Naive thymus-derived CD4-positive, alpha-beta T cell (primary cell): ENCODE results near the gene TRAF3. TPM values are rescaled to one million over a fixed set of nuclear protein-coding genes. Genes with fewer than 3 reads are reported as not detected.

Source experiments
- ATAC-seq: fragments of 150-1000 bp; cut with Tn5 transposase; 2 replicates; pipeline ENCODE4 v1.10.0; 2021; ENCODE audit warnings: mild to moderate bottlenecking, moderate library complexity
- CTCF ChIA-PET: fragments of 350-600 bp; sonication (Branson Sonifier 250); formaldehyde crosslinking; loops from one replicate; lab custom pipeline; 2021; ENCODE audit warnings: antibody characterized with exemption; lab: Charles Lee
- POLR2A ChIA-PET: fragments of 350-600 bp; sonication (Branson Sonifier 250); formaldehyde crosslinking; loops from one replicate; lab custom pipeline; 2021; ENCODE audit warnings: antibody characterized with exemption, inconsistent platforms; lab: Charles Lee
- DNase-seq, 9 donors: peaks; one replicate each; pipeline versions ENCODE4 v3.0.0 to v3.0.0-alpha.2; 2020 to 2022; ENCODE audit warnings: mixed read lengths in 1 of 9
- H3K27ac ChIP-seq: one replicate; pipeline ENCODE4 v1.7.0; 2013; ENCODE audit warnings: mild to moderate bottlenecking, low read depth, low read length, moderate library complexity
- H3K27me3 ChIP-seq, 2 donors: one replicate each; pipeline ENCODE4 v1.7.0; 2013; ENCODE audit warnings: low read length in 2 of 2, mild to moderate bottlenecking in 2 of 2, moderate library complexity in 2 of 2; ENCODE audit not compliant: control insufficient read depth in 2 of 2, insufficient read depth in 2 of 2
- H3K36me3 ChIP-seq, 3 experiments: 1 replicate in 2 of 3; 2 replicates in 1 of 3; pipeline ENCODE4 v1.7.0; 2013; ENCODE audit warnings: low read length in 3 of 3, mild to moderate bottlenecking in 3 of 3, moderate library complexity in 1 of 3; ENCODE audit not compliant: insufficient read depth in 3 of 3, control insufficient read depth in 2 of 3
- H3K4me1 ChIP-seq, 2 donors: one replicate each; pipeline ENCODE4 v1.7.0; 2013; ENCODE audit warnings: low read length in 2 of 2, mild to moderate bottlenecking in 2 of 2, moderate library complexity in 1 of 2; ENCODE audit not compliant: control insufficient read depth in 2 of 2, insufficient read depth in 2 of 2
- H3K4me3 ChIP-seq: 2 replicates; pipeline ENCODE4 v1.7.0; 2013; ENCODE audit warnings: mild to moderate bottlenecking, low read length
- H3K9me3 ChIP-seq, 3 experiments: 1 replicate in 2 of 3; 2 replicates in 1 of 3; pipeline ENCODE4 v1.7.0; 2013; ENCODE audit warnings: low read length in 3 of 3; ENCODE audit not compliant: control insufficient read depth in 2 of 3
- H3K27ac Mint-ChIP-seq, 9 donors: one replicate each; pipeline ENCODE4 v1.8.0; 2020 to 2022; ENCODE audit warnings: mixed read lengths in 9 of 9, mild to moderate bottlenecking in 8 of 9, moderate library complexity in 5 of 9, inconsistent platforms in 2 of 9
- H3K27me3 Mint-ChIP-seq, 5 donors: one replicate each; pipeline ENCODE4 v1.8.0; 2021 to 2022; ENCODE audit warnings: mixed read lengths in 5 of 5, mild to moderate bottlenecking in 1 of 5
- H3K36me3 Mint-ChIP-seq, 5 donors: one replicate each; pipeline ENCODE4 v1.8.0; 2020 to 2022; ENCODE audit warnings: mixed read lengths in 5 of 5, mild to moderate bottlenecking in 3 of 5, inconsistent platforms in 1 of 5
- H3K4me1 Mint-ChIP-seq, 7 donors: one replicate each; pipeline ENCODE4 v1.8.0; 2020 to 2022; ENCODE audit warnings: mixed read lengths in 7 of 7, mild to moderate bottlenecking in 3 of 7, inconsistent platforms in 1 of 7
- H3K4me3 Mint-ChIP-seq, 10 donors: one replicate each; pipeline ENCODE4 v1.8.0; 2020 to 2022; ENCODE audit warnings: mild to moderate bottlenecking in 10 of 10, mixed read lengths in 10 of 10, moderate library complexity in 6 of 10, inconsistent platforms in 2 of 10
- H3K9me3 Mint-ChIP-seq, 11 donors: one replicate each; pipeline ENCODE4 v1.8.0; 2020 to 2022; ENCODE audit warnings: mixed read lengths in 11 of 11, mild to moderate bottlenecking in 4 of 11, inconsistent platforms in 1 of 11, moderate library complexity in 1 of 11
- intact Hi-C, 2 donors: fragments of 100-400 bp; cut with micrococcal nuclease; formaldehyde crosslinking; loops; one replicate each; pipeline ENCODE4 v1.15.1; 2023
- polyA plus RNA-seq, 2 donors: library from polyadenylated mRNA; unstranded; fragments of 300-500 nt; fragmentation: Illumina TruSeq; gene quantifications; one replicate each; pipeline ENCODE4 v1.2.3, GENCODE V29; 2021
- total RNA-seq, 6 experiments: library from RNA in 5 of 6; stranded (reverse) in 5 of 6; gene quantifications; 1 replicate in 5 of 6; 2 replicates in 1 of 6; pipeline ENCODE4 v1.2.3 and lab custom pipeline; 2021 to 2026

TRAF3 gene
- total and polyA plus RNA-seq, 7 experiments from 2014 or later = 16.1 to 74.4 (median 30.4) TPM

DNA sequence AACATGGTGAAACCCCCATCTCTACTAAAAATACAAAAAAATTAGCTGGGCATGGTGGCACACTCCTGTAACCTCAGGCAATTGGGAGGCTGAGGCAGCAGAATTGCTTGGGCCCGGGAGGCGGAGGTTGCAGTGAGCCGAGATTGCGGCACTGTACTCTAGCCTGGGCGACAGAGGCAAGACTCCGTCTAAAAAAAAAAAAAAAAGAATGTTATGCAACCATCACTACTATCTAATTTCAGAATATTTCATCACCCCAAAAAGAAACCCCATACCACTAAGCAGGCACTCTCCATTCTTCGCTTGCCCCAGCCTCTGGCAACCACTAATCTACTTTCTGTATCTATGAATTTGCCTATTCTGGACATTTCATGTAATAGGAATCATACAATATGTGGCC lies 76.4 kb downstream of the TRAF3 start:
- no peaks in the 10 kb centered on the region for H3K4me1 ChIP-seq
- H3K9me3 ChIP-seq = no peaks in the 10 kb centered on the region
- H3K27ac Mint-ChIP-seq = no peak overlapping the region
- peaks cover 0 to 15% (median 0%) of the 10 kb centered on the region in 3 experiments for H3K36me3 ChIP-seq
- H3K4me3 Mint-ChIP-seq = no peak overlapping the region
- H3K9me3 Mint-ChIP-seq = peaks cover 0 to 11% (median 0%) of the 10 kb centered on the region in 11 donors
- no peaks in the 10 kb centered on the region for H3K27me3 Mint-ChIP-seq
- H3K36me3 Mint-ChIP-seq = peaks cover 0 to 44% (median 38%) of the 10 kb centered on the region in 5 donors
- no peak overlapping the region for H3K27ac ChIP-seq
- H3K4me3 ChIP-seq = no peak overlapping the region
- ChIA-PET POLR2A (no interaction called here), CTCF (interaction anchor here (0.7 to 1.2 kb wide), 2 partner anchors 132 to 157 kb away, joined by 3 read pairs; no protein-coding TSS in a partner anchor)
- intact Hi-C loops = loop anchor here in 1 of 2 donors (5.0 kb wide), 1 partner anchor 46 kb away; no protein-coding TSS in a partner anchor
- H3K4me1 Mint-ChIP-seq = peaks cover 11 to 30% (median 20%) of the 10 kb centered on the region in 7 donors
- DNase-seq (no peak), ATAC-seq (no peak)
- no peaks in the 10 kb centered on the region for H3K27me3 ChIP-seq

DNA sequence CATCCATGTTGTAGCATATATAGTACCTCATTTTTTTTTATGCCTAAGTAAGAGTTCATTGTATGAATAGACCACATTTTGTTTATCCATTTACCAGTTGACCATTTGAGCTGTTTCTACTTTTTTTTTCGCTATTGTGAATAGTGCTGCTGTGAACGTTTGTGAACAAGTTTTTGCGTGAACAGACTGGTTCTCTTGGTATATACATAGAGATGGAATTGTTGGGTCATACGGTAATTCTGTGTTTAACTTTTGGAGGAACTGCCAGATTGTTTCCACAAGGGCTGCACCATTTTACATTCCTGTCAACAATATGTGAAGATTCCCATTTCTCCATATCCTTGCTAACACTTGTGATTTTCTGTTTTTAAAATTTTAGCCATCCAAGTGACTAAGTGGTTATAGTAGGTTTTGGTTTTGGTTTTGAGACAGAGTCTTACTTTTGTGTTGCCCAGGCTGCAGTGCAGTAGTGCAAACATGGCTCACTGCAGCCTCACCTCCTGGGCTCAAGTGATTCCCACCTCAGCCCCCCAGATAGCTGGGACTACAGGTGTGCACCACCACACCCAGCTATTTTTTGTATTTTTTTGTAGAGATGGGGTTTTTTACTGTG lies 76.9 kb downstream of the TRAF3 start:
- Mint-ChIP-seq H3K27ac (no peak overlapping the region), H3K4me3 (no peak overlapping the region), H3K9me3 (peaks cover 0 to 15% (median 0%) of the 10 kb centered on the region in 11 donors), H3K27me3 (no peaks in the 10 kb centered on the region), H3K4me1 (peaks cover 5 to 24% (median 19%) of the 10 kb centered on the region in 7 donors), H3K36me3 (peaks cover 0 to 49% (median 44%) of the 10 kb centered on the region in 5 donors)
- no peaks in the 10 kb centered on the region for H3K4me1 ChIP-seq
- no peak overlapping the region for H3K4me3 ChIP-seq
- CTCF ChIA-PET = no interaction called here
- no peak overlapping the region for H3K27ac ChIP-seq
- H3K36me3 ChIP-seq = peaks cover 0 to 13% (median 0%) of the 10 kb centered on the region in 3 experiments
- POLR2A ChIA-PET = no interaction called here
- H3K9me3 ChIP-seq = no peaks in the 10 kb centered on the region
- ATAC-seq (no peak), DNase-seq (no peak)
- intact Hi-C loops = loop anchor here in 1 of 2 donors (5.0 kb wide), 1 partner anchor 47 kb away; no protein-coding TSS in a partner anchor
- no peaks in the 10 kb centered on the region for H3K27me3 ChIP-seq

DNA sequence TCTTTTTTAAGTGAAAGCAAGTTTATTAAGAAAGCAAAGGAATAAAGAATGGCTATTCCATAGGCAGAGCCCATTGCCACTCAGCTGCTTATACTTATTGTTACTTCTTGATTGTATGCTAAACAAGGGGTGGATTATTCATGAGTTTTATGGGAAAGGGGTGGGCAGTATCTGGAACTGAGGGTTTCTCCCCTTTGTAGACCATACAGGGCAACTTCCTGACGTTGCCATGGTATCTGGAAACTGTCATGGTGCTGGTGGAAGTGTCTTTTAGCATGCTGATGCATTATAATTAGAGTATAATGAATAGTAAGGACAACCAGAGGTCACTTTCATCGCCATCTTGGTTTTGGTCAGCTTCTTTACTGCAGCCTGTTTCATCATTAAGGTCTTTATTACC lies 78.9 kb downstream of the TRAF3 start:
- POLR2A ChIA-PET = no interaction called here
- peaks cover 5 to 20% (median 13%) of the 10 kb centered on the region in 7 donors for H3K4me1 Mint-ChIP-seq
- Histone ChIP-seq H3K27me3 (no peaks in the 10 kb centered on the region), H3K27ac (no peak overlapping the region), H3K36me3 (peaks cover 0 to 5% (median 0%) of the 10 kb centered on the region in 3 experiments), H3K4me3 (no peak overlapping the region), H3K4me1 (no peaks in the 10 kb centered on the region), H3K9me3 (peaks cover 0 to 2% (median 0%) of the 10 kb centered on the region in 3 experiments)
- intact Hi-C loops = no loop called here
- peaks cover 0 to 34% (median 9%) of the 10 kb centered on the region in 11 donors for H3K9me3 Mint-ChIP-seq
- H3K27me3 Mint-ChIP-seq = no peaks in the 10 kb centered on the region
- H3K4me3 Mint-ChIP-seq = no peak overlapping the region
- DNase-seq = no peak
- H3K36me3 Mint-ChIP-seq = peaks cover 4 to 60% (median 56%) of the 10 kb centered on the region in 5 donors
- no peak for ATAC-seq
- CTCF ChIA-PET = interaction anchor here (0.6 kb wide), 1 partner anchor 262 kb away, joined by 4 read pairs; no protein-coding TSS in a partner anchor
- peak overlapping the region in 1 of 9 donors; percentile 4 for H3K27ac Mint-ChIP-seq

DNA sequence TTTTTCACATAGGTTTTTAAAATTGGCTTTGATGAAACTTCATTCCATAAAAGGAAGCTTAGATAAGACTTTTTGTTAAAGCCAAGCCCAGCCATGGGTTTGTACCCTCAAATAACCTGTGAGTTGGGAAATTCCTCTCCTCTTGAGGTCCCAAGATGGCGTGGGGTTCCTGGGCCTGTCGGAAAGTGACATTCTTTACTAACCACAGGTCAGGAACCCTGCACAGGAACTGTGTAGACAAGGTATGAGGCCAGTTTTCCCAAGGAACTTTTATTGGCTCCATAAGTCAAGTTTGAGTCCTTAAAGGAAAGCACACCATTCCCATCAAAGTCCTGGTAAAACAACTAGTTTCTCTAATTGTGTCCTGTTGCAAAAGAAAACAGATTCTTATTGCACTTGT lies 80.2 kb downstream of the TRAF3 start:
- H3K36me3 Mint-ChIP-seq = peaks cover 4 to 68% (median 64%) of the 10 kb centered on the region in 5 donors
- Histone ChIP-seq H3K27ac (no peak overlapping the region), H3K27me3 (no peaks in the 10 kb centered on the region), H3K4me1 (no peaks in the 10 kb centered on the region), H3K9me3 (peaks cover 0 to 5% (median 0%) of the 10 kb centered on the region in 3 experiments), H3K36me3 (peaks cover 0 to 5% (median 0%) of the 10 kb centered on the region in 3 experiments), H3K4me3 (no peak overlapping the region)
- POLR2A ChIA-PET = interaction anchor here (0.6 kb wide), 1 partner anchor 44 kb away, joined by 3 read pairs; no protein-coding TSS in a partner anchor
- no peak for ATAC-seq
- CTCF ChIA-PET = no interaction called here
- peaks cover 0 to 46% (median 11%) of the 10 kb centered on the region in 11 donors for H3K9me3 Mint-ChIP-seq
- DNase-seq = no peak
- peaks cover 5 to 26% (median 11%) of the 10 kb centered on the region in 7 donors for H3K4me1 Mint-ChIP-seq
- intact Hi-C loops = no loop called here
- no peaks in the 10 kb centered on the region for H3K27me3 Mint-ChIP-seq
- no peak overlapping the region for H3K4me3 Mint-ChIP-seq
- no peak overlapping the region for H3K27ac Mint-ChIP-seq

DNA sequence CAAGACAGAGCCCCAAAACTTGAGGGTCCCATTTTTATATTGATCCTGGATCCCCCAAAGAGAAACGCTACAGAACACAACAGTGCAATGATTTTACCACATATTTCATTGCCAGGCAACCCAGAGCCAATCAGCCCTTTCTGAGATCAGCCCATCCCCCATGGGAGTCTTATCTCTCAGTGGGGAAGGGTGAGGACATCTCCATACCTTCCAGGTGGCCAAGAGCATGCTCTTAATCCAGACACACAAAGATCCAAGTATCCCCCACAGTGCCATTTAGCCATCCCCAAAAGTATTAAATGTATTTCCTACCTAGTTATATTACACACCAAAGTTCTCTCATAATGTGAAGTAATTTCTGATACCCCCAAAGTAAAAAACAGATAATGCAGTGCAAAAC lies 82.7 kb downstream of the TRAF3 start:
- no peaks in the 10 kb centered on the region for H3K27me3 Mint-ChIP-seq
- H3K4me3 Mint-ChIP-seq = no peak overlapping the region
- peaks cover 8 to 78% (median 69%) of the 10 kb centered on the region in 5 donors for H3K36me3 Mint-ChIP-seq

DNA sequence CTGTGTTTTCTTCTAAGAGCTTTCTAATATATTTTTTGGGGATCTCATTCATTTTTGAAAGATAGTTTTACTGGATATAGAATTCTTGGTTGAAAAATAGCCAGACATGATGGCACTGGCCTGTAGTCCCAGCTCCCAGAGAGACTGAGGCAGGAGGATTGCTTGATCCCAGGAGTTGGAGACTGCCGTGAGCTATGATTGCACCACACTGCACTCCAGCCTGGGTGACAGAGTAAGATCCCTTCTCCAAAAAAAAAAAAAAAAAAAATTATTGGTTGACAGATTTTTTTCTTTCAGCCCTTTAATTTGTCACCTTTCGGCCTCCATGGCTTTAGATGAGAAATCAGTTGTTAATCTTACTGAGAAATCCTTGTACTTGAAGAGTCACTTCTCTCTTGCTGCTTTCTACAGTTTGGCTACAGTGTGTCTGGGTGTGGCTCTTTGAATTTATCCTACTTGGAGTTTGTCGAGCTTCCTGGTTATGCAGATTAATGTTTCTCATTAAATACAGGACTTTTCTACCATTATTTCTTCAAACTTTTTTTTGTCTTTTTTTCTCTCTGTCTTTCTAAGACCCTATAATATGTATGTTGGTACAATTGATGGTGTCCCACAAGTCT lies 85.0 kb downstream of the TRAF3 start:
- H3K27ac ChIP-seq = no peak overlapping the region
- Mint-ChIP-seq H3K27me3 (no peaks in the 10 kb centered on the region), H3K9me3 (peaks cover 0 to 51% (median 16%) of the 10 kb centered on the region in 11 donors), H3K36me3 (peaks cover 8 to 76% (median 60%) of the 10 kb centered on the region in 5 donors), H3K4me1 (peaks cover 0 to 19% (median 2%) of the 10 kb centered on the region in 7 donors), H3K27ac (peak overlapping the region in 1 of 9 donors; percentile 59), H3K4me3 (no peak overlapping the region)
- H3K36me3 ChIP-seq = peaks cover 0 to 5% (median 0%) of the 10 kb centered on the region in 3 experiments
- no peak for ATAC-seq
- POLR2A ChIA-PET = no interaction called here
- DNase-seq = no peak
- H3K9me3 ChIP-seq = peaks cover 0 to 5% (median 0%) of the 10 kb centered on the region in 3 experiments
- intact Hi-C loops = no loop called here
- H3K27me3 ChIP-seq = no peaks in the 10 kb centered on the region
- no peaks in the 10 kb centered on the region for H3K4me1 ChIP-seq
- H3K4me3 ChIP-seq = no peak overlapping the region
- CTCF ChIA-PET = no interaction called here

More for the DNA sequence above, 82.7 kb downstream of the TRAF3 start:
- Mint-ChIP-seq H3K9me3 (peaks cover 0 to 60% (median 16%) of the 10 kb centered on the region in 11 donors), H3K27ac (no peak overlapping the region), H3K4me1 (peaks cover 2 to 19% (median 3%) of the 10 kb centered on the region in 7 donors)
- CTCF ChIA-PET = no interaction called here
- no peak overlapping the region for H3K4me3 ChIP-seq
- H3K27me3 ChIP-seq = no peaks in the 10 kb centered on the region
- peaks cover 0 to 5% (median 0%) of the 10 kb centered on the region in 3 experiments for H3K9me3 ChIP-seq
- H3K36me3 ChIP-seq = peaks cover 0 to 5% (median 0%) of the 10 kb centered on the region in 3 experiments
- POLR2A ChIA-PET = no interaction called here
- no peaks in the 10 kb centered on the region for H3K4me1 ChIP-seq
- DNase-seq (no peak), ATAC-seq (no peak)
- no peak overlapping the region for H3K27ac ChIP-seq
- intact Hi-C loops = no loop called here
